Measurements from ENCODE around the gene TTLL7. TPM values are rescaled to one million over a fixed set of nuclear protein-coding genes. Genes with fewer than 3 reads are reported as not detected.

Gene TTLL7
- total RNA-seq, 1 experiment from 2014 or later: 2.0 TPM

- H3K4me3 Mint-ChIP-seq (ENCODE audit: unreplicated experiment): no peak overlapping the region
- peaks cover 6% of the 10 kb centered on the region for H3K4me1 Mint-ChIP-seq (ENCODE audit: insufficient read depth, unreplicated experiment)
- no peaks in the 10 kb centered on the region for H3K9me3 Mint-ChIP-seq (ENCODE audit: unreplicated experiment)
- H3K27ac Mint-ChIP-seq (ENCODE audit: low read depth, unreplicated experiment): no peak overlapping the region
- no peak for DNase-seq (ENCODE audit: unreplicated experiment)
- ChIA-PET CTCF (interaction anchor here (0.6 to 1.3 kb wide), 5 partner anchors 15 to 862 kb away, joined by 3 to 4 read pairs (median 3); no protein-coding TSS in a partner anchor), POLR2A (no interaction called here)
- no peaks in the 10 kb centered on the region for H3K27me3 Mint-ChIP-seq (ENCODE audit: insufficient read depth, unreplicated experiment)
- no TSS peak for BruUV-seq (replicated peaks)
- H3K36me3 Mint-ChIP-seq (ENCODE audit: insufficient read depth, unreplicated experiment): no peaks in the 10 kb centered on the region
- no peak for TF ChIP-seq CTCF (IDR thresholded peaks at IDR 0.05; ENCODE audit: unreplicated experiment)
- intact Hi-C loops (cut with micrococcal nuclease): loop anchor here (5.0 kb wide), 1 partner anchor 843 kb away; no protein-coding TSS in a partner anchor
These were observed 89.2 kb downstream of the TTLL7 start for GRCh38 chr1:83909687-83910086.

GRCh38 chr1:83905315-83905907 is 93.5 kb downstream of the TTLL7 start:
- TF ChIP-seq CTCF (IDR thresholded peaks at IDR 0.05; ENCODE audit: unreplicated experiment): peak; percentile 68
- intact Hi-C loops (cut with micrococcal nuclease): loop anchor here (1.0 to 5.0 kb wide), 3 partner anchors 217 to 847 kb away; no protein-coding TSS in a partner anchor
- POLR2A ChIA-PET: no interaction called here
- DNase-seq (ENCODE audit: unreplicated experiment): peak; percentile 38
- no peak overlapping the region for H3K4me3 Mint-ChIP-seq (ENCODE audit: unreplicated experiment)
- peaks cover 25% of the 10 kb centered on the region for H3K4me1 Mint-ChIP-seq (ENCODE audit: insufficient read depth, unreplicated experiment)
- no peaks in the 10 kb centered on the region for H3K27me3 Mint-ChIP-seq (ENCODE audit: insufficient read depth, unreplicated experiment)
- no peaks in the 10 kb centered on the region for H3K9me3 Mint-ChIP-seq (ENCODE audit: unreplicated experiment)
- no peak overlapping the region for H3K27ac Mint-ChIP-seq (ENCODE audit: low read depth, unreplicated experiment)
- no TSS peak for BruUV-seq (replicated peaks)
- CTCF ChIA-PET: interaction anchor here (0.5 to 1.2 kb wide), 10 partner anchors 7 to 1123 kb away, joined by 3 to 4 read pairs (median 3); no protein-coding TSS in a partner anchor
- no peaks in the 10 kb centered on the region for H3K36me3 Mint-ChIP-seq (ENCODE audit: insufficient read depth, unreplicated experiment)

- peaks cover 25% of the 10 kb centered on the region for H3K4me1 Mint-ChIP-seq (ENCODE audit: insufficient read depth, unreplicated experiment)
- peak; percentile 73 for DNase-seq (ENCODE audit: unreplicated experiment)
- H3K27ac Mint-ChIP-seq (ENCODE audit: low read depth, unreplicated experiment): peak overlapping the region; percentile 6
- POLR2A ChIA-PET: interaction anchor here (1.2 kb wide), 1 partner anchor 12 kb away, joined by 3 read pairs; no protein-coding TSS in a partner anchor
- TF ChIP-seq CTCF (IDR thresholded peaks at IDR 0.05; ENCODE audit: unreplicated experiment): no peak
- no TSS peak for BruUV-seq (replicated peaks)
- no peaks in the 10 kb centered on the region for H3K36me3 Mint-ChIP-seq (ENCODE audit: insufficient read depth, unreplicated experiment)
- CTCF ChIA-PET: interaction anchor here (0.6 kb wide), 1 partner anchor 532 kb away, joined by 3 read pairs; no protein-coding TSS in a partner anchor
- H3K4me3 Mint-ChIP-seq (ENCODE audit: unreplicated experiment): no peak overlapping the region
- intact Hi-C loops (cut with micrococcal nuclease): no loop called here
- H3K9me3 Mint-ChIP-seq (ENCODE audit: unreplicated experiment): no peaks in the 10 kb centered on the region
- no peaks in the 10 kb centered on the region for H3K27me3 Mint-ChIP-seq (ENCODE audit: insufficient read depth, unreplicated experiment)
These were observed 97.3 kb downstream of the TTLL7 start for GRCh38 chr1:83901547-83902155.

GRCh38 chr1:83900524-83900923 is 98.4 kb downstream of the TTLL7 start:
- POLR2A ChIA-PET: interaction anchor here (1.2 kb wide), 1 partner anchor 11 kb away, joined by 3 read pairs; no protein-coding TSS in a partner anchor
- intact Hi-C loops (cut with micrococcal nuclease): no loop called here
- TF ChIP-seq CTCF (IDR thresholded peaks at IDR 0.05; ENCODE audit: unreplicated experiment): no peak
- CTCF ChIA-PET: no interaction called here
- Mint-ChIP-seq H3K4me3 (ENCODE audit: unreplicated experiment) (no peak overlapping the region), H3K4me1 (ENCODE audit: insufficient read depth, unreplicated experiment) (peaks cover 25% of the 10 kb centered on the region), H3K9me3 (ENCODE audit: unreplicated experiment) (no peaks in the 10 kb centered on the region), H3K36me3 (ENCODE audit: insufficient read depth, unreplicated experiment) (no peaks in the 10 kb centered on the region), H3K27me3 (ENCODE audit: insufficient read depth, unreplicated experiment) (no peaks in the 10 kb centered on the region), H3K27ac (ENCODE audit: low read depth, unreplicated experiment) (peak overlapping the region; percentile 6)
- no TSS peak for BruUV-seq (replicated peaks)
- DNase-seq (ENCODE audit: unreplicated experiment): peak; percentile 33
